ENCODE measurements around the gene DDC.

- TF ChIP-seq CTCF (conservative IDR thresholded peaks at IDR 0.05; ENCODE audit: low read length) (no peak), EZH2phosphoT487 (IDR thresholded peaks at IDR 0.05; ENCODE audit: borderline replicate concordance) (no peak)
Observed at GRCh38 chr7:50539725-50540124, 25.5 kb downstream of the DDC start.

All from Loucy (cell line).